SK-N-SH (cell line): ENCODE measurements around the gene TXNDC12. TPM values are rescaled to one million over a fixed set of nuclear protein-coding genes. Genes with fewer than 3 reads are reported as not detected.

Experiments
- CTCF ChIA-PET: fragments of 300-600, 350-600 bp; formaldehyde crosslinking; extraction: SDS; loops from one replicate; lab custom pipeline; 2021; lab: Yijun Ruan, JAX
- POLR2A ChIA-PET: fragments of 350-600 bp; sonication (Branson Sonifier 250); formaldehyde crosslinking; extraction: SDS; loops from one replicate; lab custom pipeline; 2020; ENCODE audit warnings: antibody characterized with exemption, inconsistent platforms; lab: Yijun Ruan, JAX
- DNase-seq: peaks from one replicate; pipeline ENCODE4 v3.0.0; 2012
- H2AFZ ChIP-seq: fragments of 200-600 bp; sonication (generic); 2 replicates; pipeline ENCODE4 v1.8.1; 2016; ENCODE audit warnings: antibody characterized with exemption, mild to moderate bottlenecking, low read depth
- H3F3A ChIP-seq: fragments of 200-600 bp; sonication (generic); replicated peaks from 2 replicates; pipeline ENCODE3; 2016; ENCODE audit warnings: antibody characterized with exemption, mild to moderate bottlenecking; ENCODE audit not compliant: insufficient read depth
- H3K27ac ChIP-seq, 2 experiments: fragments of 200-500 bp in 1 of 2; fragments of 200-600 bp in 1 of 2; sonication (Bioruptor generic) in 1 of 2; sonication (generic), shearing (Covaris generic) in 1 of 2; 2 replicates each; pipeline versions ENCODE4 v1.5.1 to v1.6.1; 2014 to 2016; ENCODE audit warnings: low read depth in 2 of 2, inconsistent platforms in 1 of 2, low read length in 1 of 2, mild to moderate bottlenecking in 1 of 2, mixed read lengths in 1 of 2
- H3K27me3 ChIP-seq: fragments of 200-600 bp; sonication (generic), shearing (Covaris generic); 2 replicates; pipeline ENCODE4 v1.6.1; 2016; ENCODE audit warnings: mixed run types; ENCODE audit not compliant: insufficient read depth
- H3K36me3 ChIP-seq, 2 experiments: fragments of 200-500 bp in 1 of 2; fragments of 200-600 bp in 1 of 2; sonication (Bioruptor generic) in 1 of 2; sonication (generic) in 1 of 2; replicated peaks in 1 of 2; 2 replicates each; pipeline versions ENCODE3 to v1.5.1; 2014 to 2016; ENCODE audit warnings: low read length in 1 of 2, mild to moderate bottlenecking in 1 of 2; ENCODE audit not compliant: insufficient read depth in 2 of 2, control insufficient read depth in 1 of 2
- H3K4me1 ChIP-seq, 2 experiments: fragments of 200-500 bp in 1 of 2; fragments of 200-600 bp in 1 of 2; sonication (Bioruptor generic) in 1 of 2; sonication (generic), shearing (Covaris generic) in 1 of 2; 2 replicates each; pipeline versions ENCODE4 v1.5.1 to v1.6.1; 2014 to 2016; ENCODE audit warnings: low read depth in 1 of 2, low read length in 1 of 2, mixed run types in 1 of 2; ENCODE audit not compliant: insufficient read depth in 2 of 2, control insufficient read depth in 1 of 2
- H3K4me2 ChIP-seq: fragments of 200-600 bp; sonication (generic), shearing (Covaris generic); 2 replicates; pipeline ENCODE4 v1.6.1; 2017; ENCODE audit warnings: mixed run types
- H3K4me3 ChIP-seq, 2 experiments: fragments of 200-500 bp in 1 of 2; fragments of 200-600 bp in 1 of 2; sonication (Bioruptor generic) in 1 of 2; sonication (generic), shearing (Covaris generic) in 1 of 2; 2 replicates each; pipeline versions ENCODE4 v1.5.1 to v1.8.1; 2014 to 2016; ENCODE audit warnings: low read depth in 2 of 2, inconsistent platforms in 1 of 2, low read length in 1 of 2, mild to moderate bottlenecking in 1 of 2, mixed read lengths in 1 of 2, moderate library complexity in 1 of 2
- H3K79me2 ChIP-seq: fragments of 200-600 bp; sonication (generic); 2 replicates; pipeline ENCODE4 v1.8.1; 2017; ENCODE audit warnings: mild to moderate bottlenecking; ENCODE audit not compliant: insufficient read depth
- H3K9ac ChIP-seq: fragments of 200-600 bp; sonication (generic); 2 replicates; pipeline ENCODE4 v1.6.1; 2017; ENCODE audit warnings: mixed run types
- H3K9me2 ChIP-seq: fragments of 200-600 bp; sonication (generic); 2 replicates; pipeline ENCODE4 v1.6.1; 2017; ENCODE audit warnings: mixed run types
- H3K9me3 ChIP-seq: fragments of 200-600 bp; sonication (generic); 2 replicates; pipeline ENCODE4 v1.6.1; 2017; ENCODE audit warnings: mixed run types, mild to moderate bottlenecking, moderate library complexity
- H4K20me1 ChIP-seq: fragments of 200-600 bp; sonication (generic); 2 replicates; pipeline ENCODE4 v1.6.1; 2017; ENCODE audit warnings: mild to moderate bottlenecking, mixed run types; ENCODE audit not compliant: insufficient read depth
- CTCF ChIP-seq: fragments of 200-600 bp; sonication (generic); IDR thresholded peaks from 2 replicates; pipeline ENCODE4 v1.6.1; 2017; ENCODE audit warnings: antibody characterized with exemption, mild to moderate bottlenecking, moderate library complexity
- ELF1 ChIP-seq: IDR thresholded peaks from 2 replicates; pipeline ENCODE4 v1.4.0; 2012
- EZH2phosphoT487 ChIP-seq: fragments of 200-600 bp; sonication (generic); IDR thresholded peaks from 2 replicates; pipeline ENCODE4 v1.6.1; 2017; ENCODE audit warnings: low read depth, mixed run types, mild to moderate bottlenecking, antibody characterized with exemption, moderate library complexity, borderline replicate concordance
- FOXJ3 ChIP-seq: sonication (generic); formaldehyde crosslinking; IDR thresholded peaks from 2 replicates; pipeline ENCODE4 v1.5.1; 2020; ENCODE audit warnings: mild to moderate bottlenecking, missing genetic modification reagents
- FOXM1 ChIP-seq: IDR thresholded peaks from 2 replicates; pipeline ENCODE4 v1.4.0; 2012; ENCODE audit warnings: low read depth, mild to moderate bottlenecking
- GABPA ChIP-seq: IDR thresholded peaks from 2 replicates; pipeline ENCODE4 v1.4.0; 2012; ENCODE audit warnings: low read depth, mild to moderate bottlenecking
- MEF2A ChIP-seq: IDR thresholded peaks from 2 replicates; pipeline ENCODE4 v1.4.0; 2012; ENCODE audit warnings: low read depth, borderline replicate concordance
- NRF1 ChIP-seq: IDR thresholded peaks from 2 replicates; pipeline ENCODE4 v1.6.1; 2012; ENCODE audit warnings: low read depth, mild to moderate bottlenecking, low read length
- POLR2AphosphoS5 ChIP-seq: IDR thresholded peaks from 2 replicates; pipeline ENCODE4 v1.6.1; 2012; ENCODE audit warnings: low read depth, low read length
- RCOR1 ChIP-seq: fragments of 150-350 bp; IDR thresholded peaks from 2 replicates; pipeline ENCODE4 v1.6.1; 2017; ENCODE audit warnings: antibody characterized with exemption, low read length
- RFX5 ChIP-seq: IDR thresholded peaks from 2 replicates; pipeline ENCODE4 v1.6.1; 2012; ENCODE audit warnings: mild to moderate bottlenecking, improper control_type of control experiment, low read length
- TCF12 ChIP-seq: IDR thresholded peaks from 2 replicates; pipeline ENCODE4 v1.4.0; 2012
- TEAD4 ChIP-seq: IDR thresholded peaks from 2 replicates; pipeline ENCODE4 v1.4.0; 2012; ENCODE audit warnings: mild to moderate bottlenecking, borderline replicate concordance; ENCODE audit not compliant: insufficient read depth
- USF2 ChIP-seq: fragments of 150-350 bp; IDR thresholded peaks from 2 replicates; pipeline ENCODE4 v1.6.1; 2017; ENCODE audit warnings: antibody characterized with exemption, low read length, low read depth, borderline replicate concordance
- YY1 ChIP-seq: IDR thresholded peaks from 2 replicates; pipeline ENCODE4 v1.4.0; 2012; ENCODE audit warnings: low read depth, mild to moderate bottlenecking
- WGBS: methylation state at CpG from one replicate; pipeline ENCODE4 v1.1.6; 2017; ENCODE audit warnings: low lambda C conversion rate; 5-methylcytosine and 5-hydroxymethylcytosine counted together
- polyA plus RNA-seq, 3 experiments: library from polyadenylated mRNA; depleted of rRNA; stranded (reverse); fragments of >200 nt; gene quantifications; 2 replicates each; pipeline ENCODE4 v1.2.3, GENCODE V29; 2012
- TF ChIP-seq, protein P1 (sequence below): IDR thresholded peaks from 2 replicates; pipeline ENCODE4 v1.4.0; 2012; ENCODE audit warnings: low read depth, borderline replicate concordance
- TF ChIP-seq, protein P2 (sequence below): IDR thresholded peaks from 2 replicates; pipeline ENCODE4 v1.4.0; 2012; ENCODE audit warnings: low read depth, borderline replicate concordance

Gene TXNDC12
- polyA plus RNA-seq, 1 of the 3 experiments (the other 2 are of a cell fraction): 37.2 TPM

DNA sequence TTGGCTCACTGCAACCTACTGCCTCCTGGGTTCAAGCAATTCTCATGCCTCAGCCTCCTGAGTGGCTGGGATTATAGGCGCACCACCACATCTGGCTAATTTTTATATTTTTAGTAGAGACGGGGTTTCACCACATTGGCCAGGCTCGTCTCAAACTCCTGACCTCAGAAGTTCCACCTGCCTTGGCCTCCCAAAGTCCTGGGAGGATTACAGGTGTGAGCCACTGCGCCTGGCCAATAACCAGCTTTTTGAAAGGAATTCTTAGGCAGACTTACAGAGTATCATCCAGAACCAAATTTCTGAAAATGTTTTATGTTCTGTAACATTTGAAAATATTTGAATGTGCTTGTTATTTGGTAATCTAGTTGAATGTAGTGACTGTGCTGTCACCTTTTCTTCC, 15.7 kb upstream of the TXNDC12 start (continued):
- TF ChIP-seq CTCF (no peak), POLR2AphosphoS5 (no peak), RCOR1 (no peak), GABPA (no peak), TCF12 (no peak), FOXJ3 (CRISPR knock-in tag) (no peak), FOXM1 (no peak), USF2 (no peak), NRF1 (no peak)
- TF ChIP-seq, protein P1, sequence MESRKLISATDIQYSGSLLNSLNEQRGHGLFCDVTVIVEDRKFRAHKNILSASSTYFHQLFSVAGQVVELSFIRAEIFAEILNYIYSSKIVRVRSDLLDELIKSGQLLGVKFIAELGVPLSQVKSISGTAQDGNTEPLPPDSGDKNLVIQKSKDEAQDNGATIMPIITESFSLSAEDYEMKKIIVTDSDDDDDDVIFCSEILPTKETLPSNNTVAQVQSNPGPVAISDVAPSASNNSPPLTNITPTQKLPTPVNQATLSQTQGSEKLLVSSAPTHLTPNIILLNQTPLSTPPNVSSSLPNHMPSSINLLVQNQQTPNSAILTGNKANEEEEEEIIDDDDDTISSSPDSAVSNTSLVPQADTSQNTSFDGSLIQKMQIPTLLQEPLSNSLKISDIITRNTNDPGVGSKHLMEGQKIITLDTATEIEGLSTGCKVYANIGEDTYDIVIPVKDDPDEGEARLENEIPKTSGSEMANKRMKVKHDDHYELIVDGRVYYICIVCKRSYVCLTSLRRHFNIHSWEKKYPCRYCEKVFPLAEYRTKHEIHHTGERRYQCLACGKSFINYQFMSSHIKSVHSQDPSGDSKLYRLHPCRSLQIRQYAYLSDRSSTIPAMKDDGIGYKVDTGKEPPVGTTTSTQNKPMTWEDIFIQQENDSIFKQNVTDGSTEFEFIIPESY: no peak
- TF ChIP-seq, protein P2, sequence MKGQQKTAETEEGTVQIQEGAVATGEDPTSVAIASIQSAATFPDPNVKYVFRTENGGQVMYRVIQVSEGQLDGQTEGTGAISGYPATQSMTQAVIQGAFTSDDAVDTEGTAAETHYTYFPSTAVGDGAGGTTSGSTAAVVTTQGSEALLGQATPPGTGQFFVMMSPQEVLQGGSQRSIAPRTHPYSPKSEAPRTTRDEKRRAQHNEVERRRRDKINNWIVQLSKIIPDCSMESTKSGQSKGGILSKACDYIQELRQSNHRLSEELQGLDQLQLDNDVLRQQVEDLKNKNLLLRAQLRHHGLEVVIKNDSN: no peak

GRCh38 chr1:52063192-52063591, 8.2 kb upstream of the TXNDC12 start:
- peaks cover 82% of the 10 kb centered on the region for H3K79me2 ChIP-seq
- no peak for DNase-seq
- TF ChIP-seq EZH2phosphoT487 (no peak), ELF1 (no peak), YY1 (no peak), RFX5 (no peak), FOXJ3 (CRISPR knock-in tag) (no peak), MEF2A (no peak), TEAD4 (no peak)
- TF ChIP-seq, protein P2: no peak
- H3K27me3 ChIP-seq: no peaks in the 10 kb centered on the region
- H3K4me1 ChIP-seq: peaks cover 0 to 10% of the 10 kb centered on the region in 2 experiments; a peak in 3 of 4 replicates
- POLR2A ChIA-PET: no interaction called here
- no peak overlapping the region for H3K9ac ChIP-seq
- CTCF ChIA-PET: no interaction called here
- no peak overlapping the region for H3K4me3 ChIP-seq
- no peak overlapping the region for H3K27ac ChIP-seq
- no peaks in the 10 kb centered on the region for H3K9me2 ChIP-seq
- H2AFZ ChIP-seq: no peak overlapping the region
- H3F3A ChIP-seq: peaks cover 10% of the 10 kb centered on the region
- peaks cover 59 to 78% of the 10 kb centered on the region in 2 experiments for H3K36me3 ChIP-seq
- peaks cover 17% of the 10 kb centered on the region; the same call in 1 of the 2 replicates for H4K20me1 ChIP-seq
- no peaks in the 10 kb centered on the region for H3K9me3 ChIP-seq
- H3K4me2 ChIP-seq: no peak overlapping the region
- WGBS: 100% methylated on average over 2 of the region's 2 CpGs
